NOMO-1 treated with dmso at 0.1 percent for 144 hours (cell line): Measurements from ENCODE around the gene SLC38A4.
"Not testable (repeated sequence)": the region's sequence is repeated elsewhere in the genome, so short reads cannot be mapped to it uniquely, and the experiment has no call there.

ENCODE experiments used
- DNase-seq: peaks from one replicate; lab custom pipeline; 2025; ENCODE audit not compliant: unreplicated experiment; lab: John Stamatoyannopoulos, UW

The SLC38A4 gene

GRCh38 chr12:46825591-46826414 lies at the start of gene SLC38A4:
SLC38A4 (minus strand) TSS chr12:46825997; CDS start chr12:46793071, 32,926 bp downstream.
- no peak for DNase-seq

- no peak for DNase-seq
Observed at GRCh38 chr12:46875095-46875494, 49.3 kb upstream of the SLC38A4 start.

GRCh38 chr12:46874642-46875041 lies 48.8 kb upstream of the SLC38A4 start:
- no peak for DNase-seq

- no peak for DNase-seq
Observed at GRCh38 chr12:46872135-46872534, 46.3 kb upstream of the SLC38A4 start.

GRCh38 chr12:46865311-46865710 lies 39.5 kb upstream of the SLC38A4 start:
- no peak for DNase-seq

GRCh38 chr12:46858368-46858767 lies 32.6 kb upstream of the SLC38A4 start:
- DNase-seq, result no peak

- DNase-seq, result no peak
Observed at GRCh38 chr12:46857486-46857885, 31.7 kb upstream of the SLC38A4 start.

GRCh38 chr12:46855760-46856159 lies 30.0 kb upstream of the SLC38A4 start:
- DNase-seq, result no peak

- DNase-seq, result not testable (repeated sequence)
Observed at GRCh38 chr12:46854188-46854587, 28.4 kb upstream of the SLC38A4 start.

- not testable (repeated sequence) for DNase-seq
Observed at GRCh38 chr12:46848792-46849191, 23.0 kb upstream of the SLC38A4 start.

- no peak for DNase-seq
Observed at GRCh38 chr12:46847001-46847400, 21.2 kb upstream of the SLC38A4 start.

- no peak for DNase-seq
Observed at GRCh38 chr12:46843811-46844210, 18.0 kb upstream of the SLC38A4 start.

- no peak for DNase-seq
Observed at GRCh38 chr12:46841891-46842290, 16.1 kb upstream of the SLC38A4 start.

- DNase-seq, result no peak
Observed at GRCh38 chr12:46839964-46840363, 14.2 kb upstream of the SLC38A4 start.

- DNase-seq, result no peak
Observed at GRCh38 chr12:46839232-46839631, 13.4 kb upstream of the SLC38A4 start.

GRCh38 chr12:46835785-46836184 lies 10.0 kb upstream of the SLC38A4 start:
- DNase-seq, result no peak

GRCh38 chr12:46832130-46832704 lies 6.4 kb upstream of the SLC38A4 start:
- DNase-seq, result no peak

GRCh38 chr12:46831335-46832129 lies 5.7 kb upstream of the SLC38A4 start:
- no peak for DNase-seq

GRCh38 chr12:46830731-46831334 lies 5.0 kb upstream of the SLC38A4 start:
- no peak for DNase-seq

GRCh38 chr12:46824709-46825108 lies 1.1 kb downstream of the SLC38A4 start:
- no peak for DNase-seq

- no peak for DNase-seq
Observed at GRCh38 chr12:46818642-46819041, 7.2 kb downstream of the SLC38A4 start.
